OCI-M2 (cell line): Measurements from ENCODE around the gene SDCCAG8.

Experiments
- DNase-seq: peaks from one replicate; lab custom pipeline; 2025; ENCODE audit not compliant: unreplicated experiment; lab: John Stamatoyannopoulos, UW

SDCCAG8 gene

GRCh38 chr1:243481101-243481500 lies 225.3 kb downstream of the SDCCAG8 start:
- no peak for DNase-seq

DNA sequence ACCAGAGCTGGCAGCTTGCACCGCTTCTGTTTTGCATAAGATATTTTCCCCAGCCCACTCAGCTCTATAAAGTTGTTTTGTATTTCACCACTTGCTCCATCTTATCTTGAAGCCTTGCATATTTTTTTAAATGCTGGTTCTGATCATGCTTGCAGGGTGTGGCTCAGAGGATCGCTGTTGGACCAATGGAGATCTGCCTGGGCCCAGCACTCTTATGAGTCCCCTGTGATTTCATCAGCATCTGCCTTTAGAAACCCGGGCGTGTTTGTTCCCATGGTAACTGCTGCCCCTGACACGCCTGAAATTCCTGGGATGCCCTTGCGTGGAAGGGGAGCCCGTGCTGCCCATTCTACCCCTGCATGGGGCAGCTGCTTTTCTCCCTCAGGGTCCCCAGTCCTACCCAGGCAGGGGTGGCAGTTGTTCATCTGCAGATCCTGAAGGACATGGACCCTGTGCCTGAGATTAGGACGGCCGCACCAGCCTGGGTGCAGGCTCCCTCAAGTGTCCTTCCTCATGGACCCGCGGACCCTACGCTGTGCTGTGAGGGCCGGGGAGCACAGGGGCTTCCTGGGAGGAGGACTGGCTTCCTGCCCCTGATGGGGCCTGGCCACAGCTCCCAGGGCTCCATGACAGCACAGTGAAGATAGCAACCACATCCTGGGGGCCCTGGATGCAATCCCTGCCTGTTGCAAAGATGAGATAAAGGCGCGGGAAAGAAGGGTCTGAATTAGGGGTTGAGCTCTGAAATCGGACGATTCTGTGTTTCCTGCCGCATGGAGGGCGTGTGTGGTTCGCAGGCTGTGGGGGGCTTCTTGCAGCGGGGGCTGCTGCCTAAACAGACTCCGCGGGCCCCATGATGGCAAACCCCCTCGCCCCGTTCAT lies 226.5 kb downstream of the SDCCAG8 start:
- DNase-seq: no peak

DNA sequence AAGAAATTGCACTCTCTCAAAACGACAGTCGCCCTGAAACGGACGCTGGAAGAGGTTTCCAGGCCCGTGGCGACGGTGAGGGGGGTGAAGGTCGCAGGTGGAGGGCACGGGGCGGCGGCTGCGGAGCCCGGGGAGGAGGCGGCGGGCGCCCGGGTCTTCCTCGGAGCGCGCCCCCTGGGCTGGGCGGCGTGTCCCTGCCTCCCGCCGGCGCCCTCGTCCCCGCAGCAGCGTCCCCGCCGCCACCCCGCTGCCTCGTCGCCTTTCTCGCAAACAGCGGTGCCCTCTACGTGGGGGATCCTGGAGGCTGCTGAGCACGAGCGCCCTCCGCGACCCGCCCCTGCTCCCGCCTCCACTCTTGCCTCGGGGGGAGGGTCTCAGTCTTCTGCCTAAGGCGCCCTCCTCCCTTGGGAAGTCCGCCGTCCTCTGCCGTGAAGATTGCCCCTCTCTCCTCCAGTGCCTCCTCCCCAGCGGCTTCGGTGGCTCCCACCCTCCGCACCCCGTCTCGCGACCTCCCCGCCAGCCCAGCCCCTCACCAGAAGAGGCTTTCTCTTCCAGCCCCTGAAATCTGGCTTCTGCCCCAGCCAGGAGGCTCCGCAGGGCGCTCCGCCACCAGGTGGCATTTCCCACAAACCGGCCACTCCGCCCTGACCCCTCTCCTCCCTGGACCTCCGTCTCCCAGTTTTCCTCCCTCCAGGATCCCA lies 227.4 kb downstream of the SDCCAG8 start:
- no peak for DNase-seq

- no peak for DNase-seq
These were observed 228.1 kb downstream of the SDCCAG8 start for GRCh38 chr1:243483952-243484351.

GRCh38 chr1:243487036-243487648 lies 231.3 kb downstream of the SDCCAG8 start:
- no peak for DNase-seq

GRCh38 chr1:243487649-243488227 lies 231.9 kb downstream of the SDCCAG8 start:
- DNase-seq: no peak

DNA sequence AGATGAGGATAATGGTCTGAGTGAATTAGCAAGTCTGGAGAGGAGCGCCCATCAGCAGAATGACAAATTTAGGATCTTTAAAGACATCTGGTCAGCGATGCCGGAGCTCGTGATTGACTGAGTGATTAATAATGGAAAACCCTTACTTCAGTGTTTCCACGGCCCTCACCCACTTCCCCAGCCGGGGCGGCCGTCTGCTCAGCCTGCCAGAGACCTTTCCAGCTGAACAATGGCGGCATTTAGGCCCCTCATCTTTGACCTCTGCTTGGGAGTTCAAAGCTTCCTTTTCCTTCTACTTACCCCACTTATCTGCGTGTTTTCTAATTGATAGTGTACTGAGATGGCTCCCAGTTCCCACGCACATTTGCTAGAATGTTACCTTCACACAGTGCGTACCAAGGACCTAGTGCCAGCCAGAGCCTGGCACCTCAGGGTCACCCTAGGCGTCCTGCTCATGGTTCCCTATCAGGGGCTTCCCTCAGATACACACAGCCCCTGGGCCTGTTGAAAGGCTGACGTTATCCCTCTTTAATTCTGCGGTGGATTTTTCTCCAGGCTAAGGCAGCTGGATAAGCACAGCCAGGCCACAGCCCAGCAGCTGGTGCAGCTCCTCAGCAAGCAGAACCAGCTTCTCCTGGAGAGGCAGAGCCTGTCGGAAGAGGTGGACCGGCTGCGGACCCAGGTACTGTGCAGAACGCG lies 232.8 kb downstream of the SDCCAG8 start:
- no peak for DNase-seq

GRCh38 chr1:243489158-243489527 lies 233.3 kb downstream of the SDCCAG8 start:
- no peak for DNase-seq

DNA sequence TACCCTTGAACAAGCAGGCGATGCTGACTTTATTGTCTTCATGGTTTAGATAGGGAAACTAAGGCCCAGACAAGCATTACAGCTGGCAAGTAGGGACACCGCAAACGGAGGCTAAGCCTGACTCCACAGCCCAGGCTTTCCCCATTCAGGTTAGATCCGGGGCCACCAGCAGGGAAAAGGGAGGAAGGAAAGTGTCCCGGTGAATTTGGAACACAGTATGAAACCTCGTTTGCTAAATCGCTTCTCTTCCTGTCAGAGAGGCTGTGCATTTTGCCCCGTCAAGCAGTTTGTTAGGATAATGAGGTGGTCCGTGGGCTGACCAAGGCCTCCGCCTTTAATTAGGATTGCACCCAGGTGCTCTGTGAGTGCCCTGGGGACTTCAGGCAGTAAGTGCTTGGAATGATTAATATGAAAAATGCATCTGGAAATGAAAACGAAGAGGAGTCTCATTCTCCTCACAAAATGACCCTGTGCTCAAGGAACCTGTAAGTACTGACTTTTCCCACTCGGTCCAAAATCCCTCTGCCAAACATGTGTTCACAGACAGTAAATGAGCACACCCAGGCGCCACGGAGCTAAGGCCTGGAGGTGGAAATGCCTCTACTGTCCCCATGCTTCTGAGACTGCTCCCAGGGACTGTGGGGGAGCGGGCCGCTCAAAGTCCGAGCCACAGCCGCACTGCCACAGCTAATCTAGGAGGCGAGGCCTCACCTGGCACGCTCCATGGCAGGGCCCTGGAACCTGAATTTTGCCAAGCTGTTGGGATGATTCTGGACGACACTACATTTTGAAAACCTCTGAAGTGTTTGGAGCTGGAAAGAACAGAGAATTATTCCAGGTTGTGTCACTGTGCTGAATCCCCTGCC lies 234.1 kb downstream of the SDCCAG8 start:
- no peak for DNase-seq

DNA sequence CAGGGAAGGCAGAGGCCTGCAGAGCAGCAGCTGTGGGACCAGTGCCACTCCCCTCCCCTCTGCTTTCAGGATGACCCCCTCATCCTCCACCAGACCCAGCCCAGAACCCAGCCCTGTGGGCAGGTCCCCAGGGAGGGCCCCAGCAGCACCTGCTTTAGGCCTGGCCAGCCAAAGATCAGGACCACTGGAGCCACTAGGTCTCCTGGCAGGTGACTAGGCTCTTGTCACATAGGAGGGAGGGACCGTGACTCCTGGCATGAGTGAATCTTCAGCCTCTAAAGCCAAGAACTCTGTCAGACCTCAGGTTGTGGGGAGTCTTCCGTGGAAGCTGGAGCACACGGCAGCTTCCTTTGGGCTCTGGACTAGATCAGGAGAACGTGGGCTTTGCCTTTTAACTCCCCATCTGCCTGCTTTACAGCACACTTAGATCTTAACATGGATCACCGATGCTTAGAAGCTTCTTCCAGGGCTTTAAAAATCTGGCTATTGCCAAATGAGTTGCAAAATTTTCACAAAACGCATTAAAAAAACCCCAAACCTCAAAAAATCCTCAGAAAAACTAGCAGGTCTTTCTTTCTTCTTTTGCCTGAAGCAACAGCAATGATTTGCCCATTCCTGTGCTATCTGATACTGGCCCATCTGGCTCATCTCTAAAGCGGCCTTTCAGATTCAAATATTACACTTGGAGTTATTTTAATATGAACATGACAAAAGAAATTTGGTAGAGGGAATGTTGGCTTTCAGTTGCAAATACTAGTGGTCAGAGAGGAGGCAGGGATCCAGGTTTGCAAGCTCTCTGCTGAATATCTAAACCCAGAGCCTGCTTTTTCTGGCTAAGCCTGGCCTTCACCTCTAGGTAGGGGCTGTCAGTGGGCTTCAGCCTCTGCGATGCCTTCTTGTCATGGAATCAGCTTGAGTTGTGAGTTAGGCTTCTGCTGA lies 235.2 kb downstream of the SDCCAG8 start:
- DNase-seq: no peak

GRCh38 chr1:243493156-243494129 lies 237.6 kb downstream of the SDCCAG8 start:
- DNase-seq: no peak

DNA sequence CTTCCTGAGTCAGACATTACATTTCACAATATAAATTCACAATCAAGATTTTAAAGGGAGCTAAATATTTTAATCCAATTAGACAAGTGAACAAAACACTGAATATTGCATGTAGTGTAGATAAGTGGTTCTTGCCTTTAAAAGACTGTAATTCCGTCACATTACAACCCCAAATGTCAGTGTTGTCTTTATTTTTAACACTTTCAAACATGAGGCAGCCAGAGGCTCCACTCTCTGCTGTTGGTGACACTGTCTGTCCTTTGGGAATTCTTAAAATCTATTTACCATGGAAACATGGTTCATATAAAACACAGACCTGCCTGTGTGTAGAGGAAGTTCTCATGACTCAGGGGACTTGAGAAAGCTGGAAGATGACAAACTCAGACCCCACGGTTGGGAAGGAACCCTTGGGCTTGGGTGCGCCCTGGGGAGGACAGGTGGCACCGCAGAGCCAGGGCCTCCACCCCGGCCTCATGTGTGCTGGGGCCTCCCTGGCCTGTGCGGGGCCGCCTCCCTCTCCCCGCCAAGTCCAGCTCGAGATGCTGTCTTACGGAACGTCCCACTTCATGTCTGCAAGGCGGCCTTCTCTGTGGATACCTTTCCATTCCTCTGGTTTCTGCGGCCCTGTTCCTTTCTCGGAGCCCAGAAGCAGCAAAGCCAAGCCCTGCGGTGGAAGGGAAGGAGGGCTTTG lies 239.0 kb downstream of the SDCCAG8 start:
- no peak for DNase-seq

DNA sequence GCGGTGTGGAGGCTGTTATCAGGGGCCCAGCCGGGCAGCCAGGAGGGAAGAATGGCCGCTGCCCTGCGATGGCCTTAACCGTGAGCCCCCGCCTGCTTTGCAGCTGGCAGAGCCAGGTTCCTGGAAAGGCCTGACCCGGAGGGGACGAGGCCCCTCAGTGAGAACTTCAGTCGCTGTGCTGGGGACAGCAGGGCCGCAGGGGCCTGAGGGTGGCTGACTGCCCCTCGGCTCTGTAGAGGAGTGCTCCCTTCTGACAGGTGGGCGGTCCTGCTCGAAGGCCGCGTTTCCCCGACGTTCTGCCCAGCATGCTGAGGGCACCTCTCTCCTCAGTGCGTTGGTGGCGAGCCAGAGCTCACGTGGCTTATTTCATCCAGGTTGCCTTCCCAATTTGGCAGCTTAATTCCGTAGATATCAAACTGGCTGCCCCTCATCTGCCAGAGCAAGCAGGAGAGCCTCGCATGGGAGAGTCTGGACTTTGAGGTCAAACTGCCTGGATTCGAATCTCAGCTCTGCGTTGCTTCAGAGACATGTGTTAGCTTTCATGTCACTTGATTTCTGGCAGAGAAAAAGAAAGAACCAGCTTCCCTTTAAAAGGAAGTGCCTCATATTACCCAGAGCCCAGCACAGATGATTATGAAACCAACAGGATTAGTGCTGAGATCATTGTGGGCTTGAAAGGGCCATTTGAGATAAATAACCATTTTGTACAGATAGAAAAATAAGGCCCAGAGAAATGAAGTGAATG lies 239.8 kb downstream of the SDCCAG8 start:
- no peak for DNase-seq

DNA sequence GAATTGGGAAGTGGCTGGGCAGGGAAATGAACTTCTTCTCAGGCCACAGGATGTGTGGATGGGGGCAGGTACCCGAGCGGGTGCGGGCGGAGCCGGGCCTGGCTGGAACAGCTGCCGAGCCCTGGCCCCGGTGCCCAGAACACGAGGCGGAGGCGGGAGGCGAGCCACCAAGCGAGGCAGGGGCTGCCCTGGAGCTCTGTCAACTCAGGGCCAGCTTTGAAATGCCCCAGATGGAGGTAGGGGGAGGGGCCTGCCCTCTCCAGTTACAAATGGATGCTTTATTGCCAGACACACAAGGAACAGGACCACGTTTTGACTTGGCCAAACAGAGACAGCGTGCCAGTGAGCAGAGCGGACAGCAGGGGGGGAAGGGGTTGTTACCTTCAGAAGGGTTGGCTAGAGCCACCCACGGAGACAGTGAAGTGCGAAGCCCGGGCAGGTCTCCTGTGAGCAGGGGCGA lies 240.4 kb downstream of the SDCCAG8 start:
- no peak for DNase-seq

GRCh38 chr1:243496806-243497205 lies 241.0 kb downstream of the SDCCAG8 start:
- DNase-seq: no peak

GRCh38 chr1:243497939-243498681 lies 242.3 kb downstream of the SDCCAG8 start:
- no peak for DNase-seq
